ENCODE measurements around the gene CXXC4.

Gene CXXC4

GRCh38 chr4:104420766-104421165 lies 73.9 kb downstream of the CXXC4 start:
- no peak overlapping the region for H3K27ac ChIP-seq
- TF ChIP-seq, protein P1, sequence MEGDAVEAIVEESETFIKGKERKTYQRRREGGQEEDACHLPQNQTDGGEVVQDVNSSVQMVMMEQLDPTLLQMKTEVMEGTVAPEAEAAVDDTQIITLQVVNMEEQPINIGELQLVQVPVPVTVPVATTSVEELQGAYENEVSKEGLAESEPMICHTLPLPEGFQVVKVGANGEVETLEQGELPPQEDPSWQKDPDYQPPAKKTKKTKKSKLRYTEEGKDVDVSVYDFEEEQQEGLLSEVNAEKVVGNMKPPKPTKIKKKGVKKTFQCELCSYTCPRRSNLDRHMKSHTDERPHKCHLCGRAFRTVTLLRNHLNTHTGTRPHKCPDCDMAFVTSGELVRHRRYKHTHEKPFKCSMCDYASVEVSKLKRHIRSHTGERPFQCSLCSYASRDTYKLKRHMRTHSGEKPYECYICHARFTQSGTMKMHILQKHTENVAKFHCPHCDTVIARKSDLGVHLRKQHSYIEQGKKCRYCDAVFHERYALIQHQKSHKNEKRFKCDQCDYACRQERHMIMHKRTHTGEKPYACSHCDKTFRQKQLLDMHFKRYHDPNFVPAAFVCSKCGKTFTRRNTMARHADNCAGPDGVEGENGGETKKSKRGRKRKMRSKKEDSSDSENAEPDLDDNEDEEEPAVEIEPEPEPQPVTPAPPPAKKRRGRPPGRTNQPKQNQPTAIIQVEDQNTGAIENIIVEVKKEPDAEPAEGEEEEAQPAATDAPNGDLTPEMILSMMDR (IDR thresholded peaks at IDR 0.05) = no peak
- TF ChIP-seq ZFX (IDR thresholded peaks at IDR 0.05; ENCODE audit: borderline replicate concordance) = no peak
